Fibroblast of gingiva (primary cell): ENCODE data around the gene MRTO4.
"Not testable (repeated sequence)": the region's sequence is repeated elsewhere in the genome, so short reads cannot be mapped to it uniquely, and the experiment has no call there.

ENCODE experiments used
- DNase-seq: peaks from one replicate; pipeline ENCODE4 v3.0.0-alpha.2; 2011; ENCODE audit warnings: low read depth

MRTO4 gene

GRCh38 chr1:19251305-19252196 lies at the start of gene MRTO4, which contains the start of gene EMC1:
TSS of gene MRTO4 (plus strand) at chr1:19251805. CDS start at chr1:19251836, 31 bp downstream.
TSS of gene EMC1 (minus strand) at chr1:19251524. CDS start at chr1:19251509, 15 bp downstream.
- peak; percentile 73 for DNase-seq

- no peak for DNase-seq
Observed at GRCh38 chr1:19202396-19202795, 49.2 kb upstream of the MRTO4 start.

GRCh38 chr1:19203440-19203839 lies 48.2 kb upstream of the MRTO4 start:
- peak; percentile 67 for DNase-seq

- DNase-seq = no peak
Observed at GRCh38 chr1:19204446-19205266, 46.9 kb upstream of the MRTO4 start.

- no peak for DNase-seq
Observed at GRCh38 chr1:19205403-19205802, 46.2 kb upstream of the MRTO4 start.

GRCh38 chr1:19205845-19206244 lies 45.8 kb upstream of the MRTO4 start:
- DNase-seq = no peak

- no peak for DNase-seq
Observed at GRCh38 chr1:19206947-19207346, 44.7 kb upstream of the MRTO4 start.

GRCh38 chr1:19208710-19209438 lies 42.7 kb upstream of the MRTO4 start:
- DNase-seq = peak; percentile 57

GRCh38 chr1:19209439-19209989 lies 42.1 kb upstream of the MRTO4 start:
- DNase-seq = peak; percentile 52

- DNase-seq = peak; percentile 93
Observed at GRCh38 chr1:19209990-19210771, 41.4 kb upstream of the MRTO4 start, which contains the start of gene UBR4. TSS of gene UBR4 (minus strand) at chr1:19210266. CDS start at chr1:19210248, 18 bp downstream.

- DNase-seq = no peak
Observed at GRCh38 chr1:19210772-19211549, 40.6 kb upstream of the MRTO4 start.

- no peak for DNase-seq
Observed at GRCh38 chr1:19212167-19212566, 39.4 kb upstream of the MRTO4 start.

- DNase-seq = no peak
Observed at GRCh38 chr1:19213580-19213979, 38.0 kb upstream of the MRTO4 start.

- DNase-seq = not testable (repeated sequence)
Observed at GRCh38 chr1:19216585-19216984, 35.0 kb upstream of the MRTO4 start.

GRCh38 chr1:19219451-19219850 lies 32.2 kb upstream of the MRTO4 start:
- no peak for DNase-seq

- no peak for DNase-seq
Observed at GRCh38 chr1:19220080-19220846, 31.3 kb upstream of the MRTO4 start.

GRCh38 chr1:19220991-19221390 lies 30.6 kb upstream of the MRTO4 start:
- no peak for DNase-seq

- DNase-seq = no peak
Observed at GRCh38 chr1:19222573-19222972, 29.0 kb upstream of the MRTO4 start.
